Omental fat pad (tissue), 4 donors: ENCODE data around the gene C10orf105. TPM values are rescaled to one million over a fixed set of nuclear protein-coding genes. Genes with fewer than 3 reads are reported as not detected.

Source experiments
- ATAC-seq: fragments of 150-250 bp; one replicate; pipeline ENCODE4 v1.9.1; 2016; ENCODE audit warnings: mild to moderate bottlenecking, moderate library complexity; ENCODE audit not compliant: low FRiP score
- DNase-seq: peaks from one replicate; pipeline ENCODE4 v3.0.0-alpha.2; 2019; ENCODE audit warnings: low spot score
- CTCF ChIP-seq, 3 donors: fragments of 450-650 bp; IDR thresholded peaks; one replicate each; pipeline ENCODE4 v1.5.1; 2016 to 2017; ENCODE audit warnings: antibody characterized with exemption in 3 of 3, mild to moderate bottlenecking in 3 of 3, moderate library complexity in 2 of 3
- total RNA-seq, 4 donors: library from RNA; depleted of rRNA; stranded (reverse); fragments of >200 nt; gene quantifications; one replicate each; pipeline ENCODE4 v1.1.0, GENCODE V29; 2016

The C10orf105 gene
- total RNA-seq, 4 donors from 2014 or later, result 0.16 to 0.56 (median 0.31) TPM

GRCh38 chr10:71755179-71755879 lies 35.8 kb upstream of the C10orf105 start:
- DNase-seq (no peak), ATAC-seq (no peak)
- no peak for TF ChIP-seq CTCF (IDR thresholded peaks at IDR 0.05)

GRCh38 chr10:71754562-71754961 lies 35.0 kb upstream of the C10orf105 start:
- no peak for ATAC-seq
- no peak for DNase-seq
- no peak for TF ChIP-seq CTCF (IDR thresholded peaks at IDR 0.05)

- ATAC-seq, result no peak
- TF ChIP-seq CTCF (IDR thresholded peaks at IDR 0.05), result no peak
- DNase-seq, result no peak
Measured at GRCh38 chr10:71753960-71754505, 34.5 kb upstream of the C10orf105 start.

GRCh38 chr10:71753091-71753959 lies 33.7 kb upstream of the C10orf105 start:
- no peak for DNase-seq
- no peak for ATAC-seq
- TF ChIP-seq CTCF (IDR thresholded peaks at IDR 0.05), result no peak

- ATAC-seq (no peak), DNase-seq (no peak)
- no peak for TF ChIP-seq CTCF (IDR thresholded peaks at IDR 0.05)
Measured at GRCh38 chr10:71752391-71753090, 33.0 kb upstream of the C10orf105 start.

GRCh38 chr10:71751515-71752224 lies 32.1 kb upstream of the C10orf105 start:
- ATAC-seq (no peak), DNase-seq (no peak)
- TF ChIP-seq CTCF (IDR thresholded peaks at IDR 0.05), result no peak
